GM18870 (cell line): ENCODE data around the gene RAB11A.

ENCODE experiments used
- ATAC-seq: cut with Tn5 transposase; IDR thresholded peaks from one replicate; pipeline ENCODE4 v1.9.1; 2021; ENCODE audit warnings: moderate library complexity; ENCODE audit not compliant: unreplicated experiment

RAB11A gene

DNA sequence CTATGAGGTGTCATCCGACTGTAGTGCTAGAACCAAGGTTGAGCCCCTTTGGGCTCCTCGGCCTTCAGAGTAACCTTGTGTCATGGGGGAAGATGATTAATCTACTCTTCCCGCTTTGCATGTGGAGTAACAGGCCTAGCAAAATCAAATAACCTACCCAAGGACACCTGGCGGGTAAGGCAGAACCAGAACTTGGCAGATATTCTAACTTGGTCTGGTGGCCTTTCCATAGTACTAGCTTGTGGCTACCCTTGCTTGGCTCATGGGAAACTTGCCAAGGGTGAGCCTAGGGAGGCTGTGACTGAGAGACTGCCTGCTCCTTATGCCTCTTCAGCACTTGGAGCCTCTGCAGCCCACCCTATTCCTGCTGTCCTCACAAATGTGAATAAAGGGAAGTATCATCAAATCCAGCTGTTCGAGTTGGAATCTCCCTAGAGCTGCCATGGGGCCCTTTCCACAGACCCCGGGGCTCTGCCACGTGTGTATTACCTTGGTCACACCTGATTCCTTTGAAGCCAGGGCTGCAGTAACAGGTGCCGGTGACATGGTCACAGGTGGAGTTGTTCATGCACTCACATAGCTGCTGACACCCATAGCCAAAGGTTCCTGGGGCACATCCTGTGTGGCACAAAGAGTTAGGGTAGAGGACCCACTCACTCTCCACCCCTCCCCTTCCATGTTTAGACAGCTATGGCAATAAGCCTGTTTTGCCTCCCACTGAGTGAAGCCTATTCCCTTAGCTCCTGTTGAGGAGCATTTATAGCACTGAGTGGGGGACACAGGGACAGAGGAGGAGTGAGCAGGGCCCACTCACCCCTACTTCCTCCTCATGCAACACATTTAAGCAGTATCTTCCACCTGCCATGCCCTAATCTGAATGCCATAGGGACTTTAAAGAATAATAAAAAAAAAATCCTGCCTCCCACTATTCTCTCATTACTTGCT is 46.0 kb downstream of the RAB11A start:
- ATAC-seq, result no peak

DNA sequence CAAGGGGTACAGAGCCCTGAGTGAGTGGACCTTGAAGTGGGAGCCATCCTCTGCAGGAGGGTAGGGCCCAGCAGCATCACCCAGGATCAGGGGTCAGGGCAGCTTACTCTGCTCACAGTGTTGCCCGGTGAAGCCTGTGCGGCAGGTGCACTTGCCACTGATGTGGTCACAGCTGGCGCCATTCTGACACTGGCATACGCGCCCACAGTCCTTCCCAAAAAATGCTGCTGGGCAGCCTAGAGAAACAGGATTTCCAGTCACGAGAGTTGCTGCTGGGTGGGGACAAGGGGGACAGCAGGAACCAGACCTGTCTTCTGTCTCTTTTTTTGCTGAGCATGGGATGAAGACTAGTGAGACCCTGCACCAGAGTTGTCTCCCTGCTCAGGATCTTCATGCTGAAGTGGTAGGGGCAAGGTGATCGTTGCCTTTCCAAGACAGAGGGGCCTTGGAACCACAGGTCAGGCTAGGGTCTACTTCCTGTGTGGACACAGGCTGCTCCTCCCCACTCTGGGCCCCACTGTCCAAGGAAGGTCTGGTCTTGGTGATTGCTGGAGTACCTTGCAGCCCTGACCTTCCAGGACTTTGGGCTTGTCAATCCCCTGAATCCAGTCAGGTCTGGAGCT is 46.9 kb downstream of the RAB11A start:
- ATAC-seq, result no peak

DNA sequence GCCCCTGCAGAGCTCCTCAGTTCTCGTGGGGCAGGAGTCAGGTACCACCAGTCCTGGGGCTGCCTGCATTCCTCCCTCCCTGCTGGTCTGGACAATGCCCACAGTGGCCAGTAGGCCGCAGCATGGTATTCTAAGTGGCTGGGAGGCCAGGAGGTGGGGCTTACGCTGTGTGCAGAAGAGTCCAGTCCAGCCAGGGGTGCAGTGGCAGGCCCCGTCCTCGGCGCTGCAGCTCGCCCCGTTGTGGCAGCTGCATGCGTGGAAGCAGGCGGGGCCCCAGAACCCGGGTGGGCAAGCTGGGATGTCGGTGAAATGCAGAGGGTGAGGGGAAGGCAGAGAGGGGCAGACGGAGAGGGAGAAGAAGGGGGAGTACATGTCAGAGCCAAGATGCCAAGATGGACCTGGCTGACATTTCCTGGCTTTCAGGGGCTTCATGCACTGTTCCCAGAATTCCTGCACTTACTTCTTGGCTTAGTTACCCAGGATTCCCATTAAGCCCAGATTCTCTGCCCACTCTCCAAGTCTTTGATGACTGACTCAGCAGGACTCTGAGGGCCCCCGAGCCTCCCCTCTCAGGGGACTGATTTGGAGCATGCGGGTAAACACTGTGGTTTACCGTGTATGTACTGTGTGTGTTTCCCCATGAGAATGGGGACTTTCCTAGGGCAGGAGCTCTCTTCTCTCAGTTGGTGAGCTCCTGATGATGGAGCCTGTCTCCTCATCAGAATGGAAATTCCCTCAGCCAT is 47.5 kb downstream of the RAB11A start:
- ATAC-seq, result peak; percentile 53

- ATAC-seq, result peak; percentile 12
Measured at GRCh38 chr15:65917407-65917756, 48.1 kb downstream of the RAB11A start.

GRCh38 chr15:65917936-65918335 is 48.6 kb downstream of the RAB11A start:
- ATAC-seq, result no peak

DNA sequence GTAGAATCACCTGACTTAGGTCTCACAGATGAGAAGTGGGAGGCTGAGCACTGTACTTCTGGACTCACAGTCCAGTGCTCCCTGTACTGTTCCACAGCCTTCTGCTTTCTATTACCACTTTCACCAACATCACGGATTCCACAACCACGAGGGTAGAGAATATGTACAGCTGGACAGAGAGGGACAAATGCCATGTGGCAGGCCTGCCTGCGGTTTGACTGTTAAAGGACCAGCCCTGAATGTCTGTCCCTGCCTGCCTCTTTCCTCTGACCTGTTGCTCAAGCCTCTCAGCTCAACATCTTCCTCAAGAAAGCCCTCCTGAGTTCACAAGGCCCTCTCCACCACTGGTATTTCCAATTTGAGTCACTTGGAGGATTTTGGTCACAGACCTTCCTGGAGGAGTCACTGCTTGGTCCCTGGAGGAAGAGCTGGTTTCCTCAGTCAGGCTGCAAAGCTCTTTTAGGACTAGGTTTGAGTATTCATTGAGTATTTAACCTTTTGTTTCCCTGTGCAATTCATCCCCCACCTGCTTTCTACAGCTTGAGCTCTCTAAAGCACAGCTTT is 49.1 kb downstream of the RAB11A start:
- no peak for ATAC-seq

DNA sequence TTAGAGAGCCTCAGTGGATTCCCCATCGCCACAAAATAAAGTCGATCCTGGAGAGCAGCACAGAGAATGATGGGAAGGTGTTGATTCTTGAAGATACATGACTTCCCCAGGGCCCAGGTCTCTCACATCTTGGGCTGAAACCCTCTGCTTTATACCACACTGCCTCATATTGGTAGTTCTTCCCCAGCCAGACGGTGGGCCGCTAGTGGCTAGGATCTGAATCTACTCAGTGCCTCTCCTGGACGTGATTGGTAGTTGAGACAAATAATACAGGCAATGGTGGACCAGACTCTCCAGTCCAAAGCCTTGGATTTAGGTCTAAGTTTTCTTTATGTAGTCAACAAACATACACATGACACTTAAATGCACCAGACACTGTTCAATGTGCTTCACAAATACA is 49.7 kb downstream of the RAB11A start:
- ATAC-seq, result no peak

GRCh38 chr15:65919353-65919752 is 50.1 kb downstream of the RAB11A start:
- ATAC-seq, result no peak

- ATAC-seq, result no peak
Measured at GRCh38 chr15:65920121-65920520, 50.8 kb downstream of the RAB11A start.

DNA sequence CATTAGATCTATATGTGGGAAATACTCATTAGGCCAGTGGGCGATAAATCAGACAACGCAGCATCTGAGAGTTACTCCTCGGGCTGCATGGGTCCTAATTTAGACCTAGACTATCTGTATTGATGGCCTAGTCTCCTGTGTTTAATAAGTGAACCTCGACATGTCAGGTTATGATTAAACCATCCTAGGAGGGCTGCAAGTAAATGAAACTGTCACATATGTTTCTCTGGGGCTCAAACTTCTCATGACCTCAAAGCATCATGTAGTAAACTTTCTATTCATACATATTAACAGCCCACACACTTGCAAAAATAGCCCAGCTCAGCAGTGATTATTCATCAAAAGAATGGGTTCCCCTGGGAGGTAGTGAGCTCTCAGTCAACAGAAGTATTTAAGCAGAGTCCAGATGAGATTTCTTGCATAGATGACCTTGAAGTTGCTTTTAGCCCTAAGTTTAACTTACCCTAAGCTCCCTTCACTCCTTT is 51.6 kb downstream of the RAB11A start:
- ATAC-seq, result no peak

DNA sequence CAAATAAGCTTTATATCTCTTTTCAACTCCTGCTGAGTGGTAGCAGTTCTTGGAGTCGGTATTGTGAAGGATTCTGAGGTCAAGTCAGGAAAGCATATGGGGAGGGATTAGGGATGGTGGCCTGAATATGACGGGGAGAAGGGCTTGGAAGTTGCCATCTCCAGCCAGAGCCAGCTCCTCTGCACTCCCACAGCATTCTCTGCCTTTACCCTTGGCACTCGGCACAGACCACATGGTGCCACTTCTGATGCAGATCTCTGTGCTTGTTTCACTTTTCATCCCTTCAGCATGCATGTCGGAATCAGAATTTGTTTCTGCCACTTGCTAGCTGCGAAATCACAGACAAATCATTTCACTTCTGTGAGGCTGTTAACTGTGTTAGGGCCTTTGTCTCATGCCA is 52.5 kb downstream of the RAB11A start:
- no peak for ATAC-seq

DNA sequence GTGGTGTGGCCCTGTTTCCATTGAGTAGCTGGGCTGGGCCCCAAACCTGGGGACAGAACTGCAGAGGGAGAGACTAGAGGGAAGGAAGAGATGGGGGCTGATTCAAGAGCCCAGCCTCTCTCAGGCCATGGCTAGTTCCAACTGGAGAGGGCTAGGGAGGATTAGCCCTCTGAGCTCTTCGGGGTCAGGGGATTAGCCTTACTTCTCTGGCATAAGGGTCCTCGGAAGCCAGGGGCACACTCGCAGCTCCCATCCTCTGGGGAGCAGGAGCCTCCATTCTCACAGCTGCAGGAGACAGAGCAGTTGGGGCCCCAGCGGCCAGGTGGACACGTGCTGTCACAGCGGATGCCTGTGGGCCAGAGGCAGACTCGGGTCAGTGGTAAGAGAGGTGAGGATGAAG is 53.3 kb downstream of the RAB11A start:
- ATAC-seq, result no peak

- ATAC-seq, result no peak
Measured at GRCh38 chr15:65923264-65923663, 54.0 kb downstream of the RAB11A start.

GRCh38 chr15:65924004-65924403 is 54.7 kb downstream of the RAB11A start:
- ATAC-seq, result no peak

- ATAC-seq, result no peak
Measured at GRCh38 chr15:65925338-65925737, 56.0 kb downstream of the RAB11A start.

DNA sequence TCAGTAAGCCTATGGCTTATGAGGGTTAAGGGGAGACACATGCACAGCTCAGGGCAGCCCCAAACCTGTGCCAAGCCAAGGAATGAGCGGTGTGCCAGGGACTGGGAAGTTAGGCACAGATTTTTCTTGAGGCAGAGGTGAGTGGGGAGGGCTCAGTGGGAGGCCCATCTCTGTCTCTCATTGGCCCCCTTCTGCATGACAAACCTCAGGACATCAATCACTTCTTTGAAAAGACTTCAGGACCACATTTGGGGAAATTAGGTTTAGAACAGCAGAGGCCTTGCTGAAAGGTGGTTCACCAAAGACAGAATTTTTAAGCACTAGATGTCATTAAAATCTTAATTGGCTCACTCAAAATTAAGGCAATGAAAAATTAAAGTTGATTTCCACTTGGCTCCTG is 57.2 kb downstream of the RAB11A start:
- no peak for ATAC-seq

DNA sequence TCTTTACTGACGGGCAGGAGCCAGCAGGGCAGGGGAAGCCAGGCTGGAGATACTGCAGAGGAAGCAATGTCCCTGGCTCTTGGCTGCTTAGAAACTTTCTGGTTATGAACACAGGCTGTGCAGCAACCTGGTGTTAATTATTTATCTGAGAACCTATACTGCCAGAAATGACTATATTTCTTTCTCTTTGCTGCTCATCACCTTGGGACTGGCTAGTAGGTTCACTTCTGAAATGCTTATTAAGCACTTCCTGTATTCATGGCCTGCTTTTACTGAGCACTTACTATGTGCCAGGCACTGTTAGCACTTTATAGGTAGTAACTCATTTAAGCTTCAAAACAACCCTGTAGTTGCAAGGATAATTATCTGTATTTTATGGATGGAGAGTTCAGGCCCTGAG is 57.6 kb downstream of the RAB11A start:
- ATAC-seq, result peak; percentile 60

GRCh38 chr15:65927545-65927944 is 58.3 kb downstream of the RAB11A start:
- ATAC-seq, result no peak

DNA sequence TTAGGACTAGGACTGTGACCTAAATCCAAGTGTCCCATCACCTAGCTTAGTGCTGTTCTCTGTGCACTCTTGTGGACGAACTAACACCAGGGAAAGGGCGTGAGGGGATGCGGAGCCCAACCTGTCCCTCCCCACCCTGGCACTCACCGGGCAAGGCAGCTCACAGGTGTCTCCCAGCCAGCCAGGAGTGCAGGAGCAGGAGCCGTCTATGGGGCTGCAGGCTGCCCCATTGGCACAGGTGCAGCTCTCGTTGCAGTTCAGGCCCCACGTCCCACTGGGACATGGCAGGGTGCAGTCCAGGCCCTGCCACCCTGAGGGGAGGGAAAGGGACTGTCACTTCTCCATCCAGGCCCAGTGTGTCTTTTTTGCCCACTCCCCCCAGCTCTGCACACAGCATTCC is 60.3 kb downstream of the RAB11A start:
- no peak for ATAC-seq

GRCh38 chr15:65930134-65930533 is 60.8 kb downstream of the RAB11A start:
- no peak for ATAC-seq

DNA sequence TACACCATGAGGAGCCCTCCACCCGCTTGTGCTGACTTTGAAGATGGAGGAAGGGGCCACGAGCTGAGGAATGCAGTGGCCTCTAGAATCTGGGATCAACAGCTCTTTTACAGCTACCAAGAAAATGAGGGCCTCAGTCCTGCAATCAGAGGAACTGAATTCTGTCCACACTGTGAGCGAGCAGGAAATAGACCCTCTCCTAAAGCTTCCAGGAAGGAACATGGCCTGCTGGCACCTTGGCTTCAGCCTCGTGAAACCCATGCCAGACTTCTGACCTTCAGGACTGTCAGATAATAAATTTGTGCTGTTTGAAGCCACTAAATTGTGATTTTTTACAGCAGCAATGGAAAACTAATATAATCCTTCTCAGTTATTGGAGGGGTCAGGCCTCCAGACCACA is 61.9 kb downstream of the RAB11A start:
- no peak for ATAC-seq
